ENCODE data around the gene AFAP1.

The AFAP1 gene

DNA sequence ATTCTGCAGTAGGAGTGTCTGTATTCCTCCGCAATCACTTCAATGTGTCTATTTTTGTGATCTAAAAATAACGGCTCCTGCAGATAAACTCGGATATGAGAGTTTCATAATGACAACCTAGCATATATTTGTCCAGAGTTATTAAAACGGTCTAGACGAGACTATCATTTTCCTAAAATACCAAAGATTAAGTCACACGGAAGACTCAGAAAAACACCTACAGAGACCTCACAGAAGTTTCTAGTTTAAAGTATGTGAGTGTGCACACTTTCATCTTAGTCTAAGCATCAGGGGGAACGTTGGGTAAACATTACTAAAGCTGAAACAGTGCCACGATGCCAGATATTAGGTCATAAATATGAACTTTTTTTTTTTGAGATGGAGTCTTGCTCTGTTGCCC, 156.9 kb downstream of the AFAP1 start:
- DNase-seq (ENCODE audit: low spot score): no peak

DNA sequence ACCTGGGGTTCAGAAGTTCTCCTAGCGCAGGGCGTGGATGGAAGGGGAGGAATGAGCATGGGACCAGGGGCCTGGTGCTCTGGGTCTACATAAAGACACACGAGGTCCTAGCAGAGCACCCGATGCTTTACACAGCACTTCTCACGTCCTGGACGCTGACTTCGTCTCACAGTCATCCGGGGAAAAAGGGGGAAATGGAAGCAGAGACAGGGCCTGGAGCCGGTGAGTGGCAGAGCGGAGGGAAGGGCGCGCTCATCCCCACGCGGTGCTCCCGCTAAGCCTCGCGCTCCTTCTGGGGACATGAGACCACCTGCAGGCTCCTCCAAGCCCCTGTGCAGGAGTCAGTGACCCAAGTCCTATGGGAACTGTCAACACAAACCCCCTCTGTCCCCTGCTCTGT, 157.7 kb downstream of the AFAP1 start:
- no peak for DNase-seq (ENCODE audit: low spot score)

DNA sequence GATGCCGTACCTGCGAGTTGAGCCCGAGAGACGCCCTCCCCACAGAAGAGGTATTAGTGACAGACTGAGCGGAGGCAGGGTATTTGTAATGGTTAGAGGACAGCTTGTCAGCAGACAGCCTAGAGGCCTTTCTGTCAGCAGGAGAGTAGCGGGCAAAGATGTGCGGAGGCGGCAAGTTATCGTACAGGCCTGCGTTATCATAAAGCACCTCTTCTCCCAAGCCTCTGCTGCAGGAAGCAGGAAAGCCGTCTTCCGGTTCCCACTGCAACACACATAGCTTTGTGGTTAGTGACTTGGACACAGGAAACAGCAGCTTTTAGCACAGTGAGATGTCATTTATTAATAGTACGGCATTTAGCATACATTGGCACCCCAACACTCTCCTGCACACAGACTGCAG, 158.3 kb downstream of the AFAP1 start:
- DNase-seq (ENCODE audit: low spot score): no peak

DNA sequence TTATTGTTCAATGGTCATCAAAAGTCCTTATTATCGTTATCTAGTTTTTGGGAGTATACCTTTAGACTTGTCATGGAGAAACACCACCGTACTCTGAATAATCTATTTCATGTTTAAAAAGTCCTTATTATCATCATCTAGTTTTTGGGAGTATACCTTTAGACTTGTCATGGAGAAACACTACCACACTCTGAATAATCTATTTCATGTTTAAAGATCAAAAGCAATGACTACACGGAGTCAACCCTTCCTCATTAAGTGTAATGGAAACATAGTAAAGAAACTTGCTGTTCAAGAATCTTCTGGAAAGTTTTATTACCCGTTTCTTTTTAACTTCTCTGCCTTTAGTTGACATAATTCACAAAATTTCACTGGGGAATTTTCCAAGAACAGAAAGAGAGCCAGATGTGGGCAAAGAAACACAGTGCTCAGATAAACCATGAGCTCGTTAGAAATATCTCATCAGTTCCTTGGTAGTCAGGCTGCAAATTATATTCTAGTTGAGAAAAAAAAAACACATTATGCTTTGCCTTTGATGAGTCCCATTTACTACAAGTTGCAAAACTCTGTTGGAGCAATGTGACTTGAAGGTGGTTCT, 158.8 kb downstream of the AFAP1 start:
- no peak for DNase-seq (ENCODE audit: low spot score)

DNA sequence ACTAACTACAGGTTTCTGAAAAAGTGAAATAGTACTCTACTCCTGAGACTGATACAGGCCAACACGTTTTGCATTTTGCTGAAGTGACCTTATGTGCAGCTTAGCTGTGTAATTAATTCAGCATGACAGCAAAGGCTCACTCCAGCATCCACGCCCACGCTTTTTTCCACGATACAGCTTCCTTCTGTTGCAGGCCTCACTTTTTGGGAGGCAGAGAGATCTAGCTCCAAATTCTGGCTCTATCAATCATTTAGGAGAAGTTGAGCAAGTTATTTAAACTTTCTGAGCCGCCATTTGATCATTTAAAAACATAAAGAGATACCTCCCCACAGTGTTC, 160.3 kb downstream of the AFAP1 start:
- DNase-seq (ENCODE audit: low spot score): no peak

DNA sequence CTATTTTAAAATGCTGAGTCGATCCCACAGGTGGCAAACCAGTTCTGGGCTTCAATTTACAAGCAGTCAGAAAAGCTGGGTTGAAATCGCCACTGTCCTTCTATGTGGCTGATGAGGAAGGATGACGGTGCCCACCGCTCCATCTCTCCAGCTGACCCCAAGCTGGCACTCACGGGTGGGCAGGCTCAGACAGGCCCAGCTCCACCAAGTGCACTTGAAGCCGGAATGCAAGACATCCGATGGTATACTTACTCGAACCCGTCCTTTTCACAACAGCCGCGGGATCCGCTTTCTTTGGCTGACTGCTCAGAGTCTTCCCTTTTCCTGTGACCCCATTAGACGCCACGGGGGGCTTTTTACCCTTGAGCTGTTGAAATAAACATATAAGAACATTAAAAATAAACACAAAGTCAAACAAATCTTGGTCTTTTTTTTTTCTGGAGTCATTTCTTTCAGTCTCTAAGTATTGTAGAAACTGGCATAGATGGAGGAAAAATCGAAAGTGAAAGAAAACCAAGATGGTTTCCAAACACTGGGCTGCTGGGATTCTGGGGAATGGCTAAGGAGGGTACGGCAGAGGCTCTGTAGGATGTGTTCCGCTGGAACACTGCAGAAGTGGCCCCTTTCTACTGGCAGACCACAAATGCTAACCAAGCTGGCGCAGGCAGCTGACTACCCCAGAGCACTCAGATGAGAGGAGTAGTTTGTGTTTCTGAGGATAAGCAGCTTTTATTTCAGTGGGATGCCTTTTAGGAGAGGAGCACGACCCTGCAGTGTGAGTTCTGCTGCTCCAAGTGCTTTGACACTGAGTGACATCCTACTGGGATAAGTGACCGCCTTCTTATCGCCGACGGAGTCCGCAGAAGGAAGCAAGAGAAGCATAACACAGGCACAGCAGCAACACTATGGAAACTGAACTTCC, 160.9 kb downstream of the AFAP1 start:
- DNase-seq (ENCODE audit: low spot score): no peak

DNA sequence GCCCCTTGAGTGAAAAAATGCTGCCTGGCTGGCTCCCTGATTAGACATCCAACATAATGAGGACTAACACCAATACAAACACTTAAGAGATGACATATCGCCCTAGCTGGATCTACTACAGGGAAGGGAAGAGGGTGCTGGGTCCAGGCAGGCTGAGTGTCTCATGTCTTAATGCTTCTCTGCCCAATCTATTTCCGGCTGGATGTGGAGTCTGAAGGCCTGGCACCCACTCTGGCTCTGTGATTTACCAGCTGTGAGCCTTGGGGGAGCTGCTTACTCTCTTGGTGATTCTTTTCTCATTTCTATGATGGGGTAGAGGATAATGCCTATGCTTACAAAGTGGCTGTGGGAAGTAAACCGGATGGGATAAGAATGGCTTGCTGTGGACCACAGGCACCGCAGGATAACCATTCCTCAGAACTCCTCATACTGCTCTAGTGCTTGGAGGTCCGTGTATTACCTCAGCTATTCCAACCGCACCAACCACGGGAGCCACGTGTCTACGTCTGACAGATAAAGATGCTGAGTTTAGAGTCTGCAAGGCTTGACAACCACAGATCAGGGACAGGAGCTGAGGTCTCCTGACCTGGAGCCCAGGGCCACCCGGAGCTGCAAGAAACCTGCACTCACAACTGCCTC, 161.7 kb downstream of the AFAP1 start:
- DNase-seq (ENCODE audit: low spot score): no peak

DNA sequence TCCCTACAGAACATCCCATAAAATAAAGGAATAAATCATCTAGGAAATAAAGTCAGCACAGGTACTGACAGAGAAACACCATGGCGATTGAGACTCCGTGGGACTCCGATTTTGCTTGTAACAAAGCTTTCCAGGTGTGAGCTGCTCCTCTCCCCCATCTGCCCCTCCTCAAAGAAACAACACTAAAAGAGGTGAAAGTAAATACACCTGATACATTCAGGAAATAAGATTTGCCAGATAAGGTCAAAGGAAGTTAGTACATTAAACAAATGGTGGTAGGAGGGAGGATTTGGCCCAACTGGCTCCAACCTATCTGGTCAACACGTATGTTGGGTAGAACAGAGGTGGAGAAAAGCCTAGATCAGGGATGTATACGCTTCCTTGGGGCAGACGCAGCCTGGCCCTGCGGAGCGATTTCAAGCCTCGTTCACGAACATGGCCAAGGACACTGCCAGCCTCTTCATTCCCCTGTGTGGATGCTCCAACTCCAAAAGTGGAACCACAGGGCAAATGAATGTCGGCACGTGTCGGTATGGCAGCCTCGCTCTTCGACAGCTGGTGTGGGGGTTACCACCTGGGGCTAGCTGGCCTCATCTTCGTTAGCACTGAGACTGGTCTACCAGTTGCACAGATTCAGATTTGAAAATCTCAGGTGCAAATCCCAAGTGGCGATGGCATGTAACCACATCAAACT, 162.5 kb downstream of the AFAP1 start:
- DNase-seq (ENCODE audit: low spot score): no peak

DNA sequence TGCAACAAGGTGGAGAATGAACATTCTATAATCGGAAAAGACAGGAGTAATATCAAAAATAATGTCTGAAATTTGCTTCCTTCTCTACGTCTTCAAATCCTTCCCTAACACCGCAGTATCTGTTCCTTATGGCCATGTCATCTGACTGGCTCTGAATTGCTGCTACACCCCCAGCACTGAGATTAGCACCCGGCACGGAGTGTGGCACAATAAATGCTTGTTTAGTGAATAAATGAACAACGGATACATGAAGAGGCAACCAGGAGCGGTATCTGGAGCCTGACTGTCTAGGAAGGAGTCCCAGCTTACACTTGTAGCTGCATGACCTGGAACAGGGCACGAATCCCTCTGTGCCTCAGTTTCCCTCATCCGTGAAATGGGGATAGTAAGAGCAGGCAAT, 164.3 kb downstream of the AFAP1 start:
- DNase-seq (ENCODE audit: low spot score): no peak

DNA sequence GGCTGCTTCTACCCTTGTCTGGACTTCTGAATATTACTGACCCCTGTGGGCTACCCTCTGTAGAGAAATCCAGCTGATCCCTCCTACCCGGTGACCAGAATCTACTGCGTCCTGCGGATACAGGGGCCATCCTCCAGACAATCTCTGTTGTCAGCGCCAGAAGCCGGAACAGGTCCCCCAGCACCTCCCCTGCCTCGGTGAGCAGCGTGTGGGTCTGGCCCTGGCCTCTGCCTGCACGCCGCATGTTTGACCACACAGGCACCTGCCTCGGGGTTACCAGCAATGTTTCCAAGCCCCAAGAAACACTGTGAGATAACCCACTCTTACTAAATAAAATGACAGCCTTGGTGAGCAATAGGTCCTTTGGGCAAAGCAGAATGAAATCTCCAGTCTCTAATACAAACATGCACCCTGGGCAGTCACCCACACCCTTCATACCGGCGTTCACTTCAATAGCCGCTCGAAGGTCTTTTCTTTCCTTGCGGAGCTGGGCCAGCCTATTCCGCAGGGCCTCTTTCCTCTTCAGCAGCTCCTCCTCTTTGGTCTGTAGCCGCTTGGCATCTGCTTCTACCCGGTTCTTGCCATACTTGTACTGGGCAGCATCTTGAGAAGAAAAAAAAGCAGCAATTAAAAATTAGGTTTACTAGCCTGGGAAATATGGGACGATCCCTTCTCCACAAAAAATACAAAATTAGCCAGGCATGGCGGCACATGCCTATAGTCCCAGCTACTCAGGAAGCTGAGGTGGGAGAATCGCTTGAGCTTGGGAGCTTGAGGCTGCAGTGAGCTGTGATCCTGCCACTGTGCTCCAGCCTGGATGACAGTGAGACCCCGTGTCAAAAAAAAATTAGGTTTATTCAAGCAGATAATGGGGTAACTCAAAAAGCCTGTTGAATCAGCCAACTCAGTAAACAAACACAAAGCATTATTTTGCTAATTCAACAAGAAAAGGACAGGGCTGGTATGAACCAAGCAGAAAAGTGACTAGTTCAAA, 165.1 kb downstream of the AFAP1 start:
- DNase-seq (ENCODE audit: low spot score): no peak

DNA sequence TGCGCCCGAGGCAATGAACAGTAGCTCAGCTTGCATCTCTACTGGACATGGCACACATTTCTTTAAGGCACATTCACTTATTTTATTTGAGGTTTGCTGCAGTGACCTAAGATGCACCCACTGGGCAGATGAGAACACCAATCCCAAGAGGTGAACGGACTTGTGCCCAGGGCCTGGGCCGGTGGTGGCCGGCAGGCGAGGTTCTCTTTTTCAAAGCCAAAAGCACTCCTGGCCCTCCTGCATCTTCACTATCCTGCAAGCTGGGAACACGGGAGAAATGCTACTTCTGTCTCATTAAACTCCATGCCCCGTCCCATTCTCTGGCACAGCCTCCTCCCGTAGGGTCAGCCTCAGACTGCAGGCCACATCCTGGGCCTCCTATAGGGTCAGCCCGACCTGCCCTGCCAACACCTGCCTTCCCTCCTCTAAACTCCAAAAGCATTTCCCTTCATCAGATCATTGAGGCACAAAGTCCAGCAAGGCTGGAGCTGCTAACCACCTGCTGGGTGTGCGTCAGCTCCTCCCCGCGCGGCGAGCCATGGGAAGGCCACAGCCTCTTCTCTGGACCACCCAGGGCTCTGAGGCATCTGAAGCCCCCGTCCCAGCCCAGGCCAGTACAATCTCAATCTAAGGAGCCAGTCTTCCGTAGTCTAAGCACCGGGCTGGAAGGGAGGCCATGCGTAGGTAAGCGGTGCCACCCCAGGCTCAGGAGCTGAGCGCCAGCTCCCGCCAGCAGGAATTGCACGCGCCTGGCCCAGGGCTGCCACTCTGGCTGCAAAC, 166.1 kb downstream of the AFAP1 start:
- DNase-seq (ENCODE audit: low spot score): no peak

DNA sequence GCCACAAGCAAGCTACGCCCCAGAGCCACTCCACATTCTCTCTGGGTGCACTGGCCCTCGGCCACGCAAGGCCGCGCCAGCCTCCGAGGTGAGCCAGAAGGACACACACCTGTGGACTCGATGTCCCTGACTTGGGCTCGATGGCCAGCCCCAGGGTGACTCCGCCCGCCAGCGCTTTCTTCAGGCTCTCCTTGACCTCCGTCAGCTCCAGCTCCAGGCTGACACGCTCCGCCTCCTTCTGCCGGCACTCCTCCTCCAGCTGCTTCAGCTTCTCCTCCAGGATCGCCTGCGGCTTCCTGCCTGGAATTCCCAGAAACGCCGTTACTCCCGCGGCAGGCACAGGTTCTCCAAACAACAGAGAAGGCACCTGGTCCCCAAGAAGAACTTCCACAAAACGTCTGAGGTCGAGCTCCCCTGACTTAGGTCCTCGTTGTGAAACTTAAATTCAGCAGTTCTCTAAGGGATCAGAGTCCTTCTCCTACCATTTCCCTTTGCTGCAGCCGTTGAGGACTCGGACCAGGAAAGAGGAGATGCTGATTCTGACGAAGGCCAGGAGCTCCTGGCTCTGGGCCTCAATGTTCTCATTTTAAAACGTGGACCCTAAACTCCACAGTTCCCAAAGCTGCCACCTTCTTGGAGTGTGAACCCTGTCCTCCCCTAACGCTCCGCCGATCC, 166.8 kb downstream of the AFAP1 start:
- DNase-seq (ENCODE audit: low spot score): no peak

DNA sequence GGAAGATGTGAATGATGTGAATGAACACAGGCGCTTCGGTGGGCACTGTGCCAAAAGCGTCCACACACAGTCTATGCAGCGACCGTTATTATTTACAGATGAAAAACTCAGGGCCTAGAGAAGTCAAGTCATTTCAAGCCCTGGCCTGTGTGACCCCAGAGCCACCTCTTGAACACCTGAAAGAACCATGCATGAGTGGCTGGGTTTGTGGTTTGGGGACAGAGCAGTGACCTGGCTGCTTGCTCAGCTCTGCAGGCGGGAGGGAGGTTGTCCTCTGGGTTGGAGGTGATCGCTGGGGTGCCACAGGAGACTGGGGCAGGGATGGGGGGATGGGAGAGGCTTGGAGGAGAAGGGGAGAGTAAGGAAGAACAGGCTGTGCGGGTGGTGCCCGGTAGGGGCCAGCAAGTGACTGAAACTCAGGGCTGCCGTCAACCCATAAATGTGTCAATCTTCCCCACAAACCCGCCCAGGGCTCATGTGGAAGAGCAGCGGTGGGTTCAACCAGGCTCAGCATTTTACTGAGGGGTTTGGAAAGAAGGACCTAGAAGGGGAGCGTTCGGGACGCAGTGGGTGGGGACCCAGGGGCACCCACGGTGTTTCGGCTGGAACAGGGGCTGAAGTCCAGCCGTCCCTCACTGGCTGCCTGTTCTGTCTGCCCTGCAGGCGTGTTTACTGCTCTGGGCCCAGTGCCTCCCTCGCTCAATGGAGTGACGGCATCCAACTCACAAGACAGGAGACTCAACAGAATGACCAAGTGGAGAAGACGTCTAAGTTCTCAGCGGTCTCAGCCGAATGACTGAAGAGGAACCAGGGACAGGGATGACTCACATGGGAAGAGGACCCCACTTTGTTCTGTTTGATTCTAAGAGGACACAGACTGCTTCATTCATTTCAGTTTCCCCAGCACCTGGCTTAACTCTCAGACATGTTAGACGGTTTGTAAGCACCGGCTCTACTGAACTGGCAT, 167.8 kb downstream of the AFAP1 start:
- no peak for DNase-seq (ENCODE audit: low spot score)

DNA sequence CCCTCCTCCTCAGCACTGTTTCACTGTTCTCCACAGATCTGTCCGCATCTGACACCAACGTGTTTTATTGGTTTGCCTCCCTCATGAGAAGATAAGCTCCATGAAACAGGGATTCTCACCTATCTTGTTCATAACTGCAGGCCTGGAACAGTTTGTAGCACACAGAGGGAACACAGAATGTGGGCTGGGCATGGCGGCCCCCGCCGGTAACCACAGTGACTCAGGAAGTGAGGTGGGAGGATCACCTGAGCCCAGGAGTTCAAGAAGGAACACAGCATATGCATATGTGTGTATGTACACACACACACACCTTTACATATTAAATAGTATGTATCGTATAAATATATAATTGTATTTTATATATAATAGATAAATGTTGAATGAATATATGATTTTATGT, 168.6 kb downstream of the AFAP1 start:
- peak; percentile 53 for DNase-seq (ENCODE audit: low spot score)

DNA sequence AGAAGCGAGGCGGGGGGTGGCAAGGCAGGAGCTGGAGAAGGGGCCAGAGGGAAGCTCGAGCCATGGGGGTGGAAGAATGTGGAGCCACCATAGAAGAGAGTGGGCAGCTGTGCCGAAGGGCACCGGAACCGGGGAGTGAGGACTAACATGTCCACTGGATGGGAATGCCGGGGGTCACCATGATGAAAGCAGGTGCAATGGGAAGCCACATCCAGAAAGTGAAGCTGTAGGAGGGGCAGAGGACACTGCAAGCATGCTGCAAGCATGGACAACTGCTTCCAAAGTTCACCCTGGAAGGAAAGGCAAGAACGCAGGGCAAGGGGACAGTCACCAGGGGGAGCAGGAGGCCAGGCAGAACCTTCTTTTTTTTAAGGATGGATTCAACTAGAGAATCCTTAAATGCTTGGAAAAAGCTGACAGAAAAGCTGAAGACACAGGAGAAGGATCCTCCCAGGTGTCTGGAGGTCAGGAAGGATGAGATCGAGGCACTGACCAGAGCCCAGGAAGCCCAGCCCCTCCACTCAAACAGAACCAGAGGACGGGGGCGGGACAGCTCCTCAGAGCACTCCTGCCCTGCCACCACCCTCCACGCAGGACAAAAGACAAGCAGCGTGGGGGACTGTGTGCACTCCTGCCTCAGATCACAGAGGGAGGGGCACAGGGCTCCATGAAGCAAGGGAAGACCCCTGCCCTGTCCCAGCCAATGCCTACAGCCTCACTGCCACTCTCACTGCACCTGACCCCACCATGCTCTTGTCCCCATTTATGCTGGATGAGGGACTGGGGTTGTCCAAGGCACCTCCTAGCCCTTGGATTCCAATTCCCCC, 169.2 kb downstream of the AFAP1 start:
- DNase-seq (ENCODE audit: low spot score): peak; percentile 36

DNA sequence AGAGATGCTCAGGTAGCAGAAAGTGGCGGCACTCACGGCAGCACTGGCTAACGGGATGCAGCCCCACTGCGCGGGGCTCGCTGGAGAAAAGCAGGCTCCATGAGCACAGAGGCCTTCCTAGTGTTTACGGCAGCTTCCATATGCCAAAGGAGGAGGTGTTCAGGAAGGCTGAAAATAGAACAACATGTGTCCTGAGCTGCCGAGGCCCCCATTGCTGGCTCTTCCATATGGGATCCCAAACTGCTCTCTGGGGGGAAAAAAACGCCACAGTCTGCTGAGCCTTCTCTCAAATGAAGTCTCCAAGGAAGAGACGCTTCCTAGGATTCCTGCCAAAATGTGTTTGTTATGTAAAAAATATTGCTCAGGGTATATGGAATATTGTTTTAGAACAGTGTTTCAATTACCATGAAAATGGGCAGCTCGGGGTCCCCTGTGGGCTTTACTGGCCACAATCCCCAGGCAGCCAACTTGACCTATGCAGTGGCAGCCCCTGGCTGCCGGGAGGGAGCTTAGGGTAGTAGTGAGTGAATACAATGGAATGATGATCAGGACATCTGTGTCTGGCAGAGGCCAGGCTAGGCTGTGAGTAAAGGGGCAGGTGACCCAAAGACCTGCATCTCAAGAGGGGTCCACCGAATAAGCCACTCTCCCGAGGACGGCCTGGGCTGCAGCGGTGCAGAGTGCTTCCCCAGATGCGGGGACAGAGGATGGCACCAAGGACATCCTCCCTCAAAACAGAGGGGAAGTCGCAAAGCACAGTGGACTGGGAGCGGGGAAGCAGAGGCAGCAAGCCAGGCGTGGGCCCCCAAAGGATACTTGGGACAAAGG, 170.1 kb downstream of the AFAP1 start:
- no peak for DNase-seq (ENCODE audit: low spot score)

DNA sequence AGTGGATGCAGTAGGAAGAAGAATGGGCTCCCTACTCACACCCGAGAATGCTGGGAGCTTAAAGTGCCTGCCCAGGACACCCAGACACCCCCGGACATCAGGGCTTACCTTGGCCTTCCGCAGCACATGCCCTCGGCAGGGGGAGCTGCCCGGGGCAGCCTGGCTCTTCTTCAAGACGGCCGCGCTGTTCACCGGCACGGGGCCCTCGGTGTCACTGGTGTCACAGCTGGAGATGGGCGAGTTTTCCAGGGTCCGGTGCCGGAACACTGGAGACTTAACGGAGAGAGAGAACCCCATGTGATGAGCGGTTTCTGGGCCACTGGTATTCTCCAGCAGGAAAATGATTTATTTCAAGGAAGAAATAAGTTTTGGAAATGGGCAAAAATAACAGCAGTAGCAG, 170.9 kb downstream of the AFAP1 start:
- DNase-seq (ENCODE audit: low spot score): no peak
